Endothelial cell of umbilical vein (primary cell): Measurements from ENCODE around the gene CACNA2D2. TPM values are rescaled to one million over a fixed set of nuclear protein-coding genes. Genes with fewer than 3 reads are reported as not detected.

ENCODE experiments used
- BruUV-seq: library from RNA; stranded (reverse); fragments of 400-500 nt; replicated peaks from 2 replicates; lab custom pipeline; 2021; lab: Mats Ljungman, UMichigan
- CTCF ChIA-PET: fragments of 300-600, 350-600 bp; sonication (Branson Sonifier 250); formaldehyde crosslinking; loops from one replicate; lab custom pipeline; 2021; ENCODE audit warnings: antibody characterized with exemption, inconsistent platforms; lab: Charles Lee
- POLR2A ChIA-PET: fragments of 300-600, 350-600 bp; sonication (Branson Sonifier 250); formaldehyde crosslinking; loops from one replicate; lab custom pipeline; 2021; ENCODE audit warnings: antibody characterized with exemption, inconsistent platforms; lab: Charles Lee
- DNase-seq: peaks from one replicate; pipeline ENCODE4 v3.0.0-alpha.2; 2011; ENCODE audit warnings: low read depth, low spot score
- FAIRE-seq: peaks from 2 replicates; lab custom pipeline; 2011; peaks lifted over from hg19 to GRCh38; lab: Jason Lieb, UNC
- H2AFZ ChIP-seq: 2 replicates; pipeline ENCODE4 v1.6.0; 2012; ENCODE audit warnings: low read depth, low read length, control low read depth, inconsistent platforms
- H3K27ac ChIP-seq: 2 replicates; pipeline ENCODE4 v1.5.1; 2011; ENCODE audit warnings: low read depth, mild to moderate bottlenecking, control low read depth, low read length, moderate library complexity; ENCODE audit not compliant: insufficient read depth
- H3K27me3 ChIP-seq, 2 experiments: 2 replicates each; pipeline versions ENCODE4 v1.6.0 to v1.6.1; 2011; ENCODE audit warnings: low read length in 2 of 2, mixed read lengths in 1 of 2; ENCODE audit not compliant: control insufficient read depth in 2 of 2, insufficient read depth in 2 of 2
- H3K36me3 ChIP-seq, 2 experiments: 2 replicates in 1 of 2; 3 replicates in 1 of 2; pipeline ENCODE4 v1.5.1; 2011; ENCODE audit warnings: low read length in 2 of 2, mild to moderate bottlenecking in 1 of 2, moderate library complexity in 1 of 2; ENCODE audit not compliant: control insufficient read depth in 2 of 2, insufficient read depth in 2 of 2; ENCODE audit errors: extremely low read depth in 1 of 2
- H3K4me1 ChIP-seq: 3 replicates; pipeline ENCODE4 v1.5.1; 2011; ENCODE audit warnings: mild to moderate bottlenecking, low read length; ENCODE audit not compliant: control insufficient read depth, insufficient read depth; ENCODE audit errors: extremely low read depth
- H3K4me2 ChIP-seq: 2 replicates; pipeline ENCODE4 v1.6.1; 2011; ENCODE audit warnings: low read length, control low read depth, mixed read lengths; ENCODE audit not compliant: insufficient read depth
- H3K4me3 ChIP-seq, 3 experiments: fragments of 200-600 bp in 1 of 3; sonication (generic), shearing (Covaris generic) in 1 of 3; replicated peaks in 1 of 3; 2 replicates each; pipeline ENCODE4 v1.5.1; 2011 to 2016; ENCODE audit warnings: control low read depth in 3 of 3, low read length in 3 of 3, mild to moderate bottlenecking in 2 of 3, inconsistent platforms in 1 of 3, low read depth in 1 of 3, moderate library complexity in 1 of 3; ENCODE audit not compliant: insufficient read depth in 1 of 3
- H3K79me2 ChIP-seq: 2 replicates; pipeline ENCODE4 v1.6.0; 2012; ENCODE audit warnings: low read length, inconsistent platforms; ENCODE audit not compliant: control insufficient read depth, insufficient read depth
- H3K9ac ChIP-seq: replicated peaks from 2 replicates; pipeline ENCODE3; 2011; ENCODE audit warnings: low read length, control low read depth; ENCODE audit not compliant: insufficient read depth; ENCODE audit errors: extremely low read depth
- H3K9me1 ChIP-seq: replicated peaks from 3 replicates; pipeline ENCODE4 v1.6.0; 2011; ENCODE audit warnings: mild to moderate bottlenecking, low read length; ENCODE audit not compliant: control insufficient read depth, insufficient read depth; ENCODE audit errors: extremely low read depth
- H3K9me3 ChIP-seq: replicated peaks from 2 replicates; pipeline ENCODE4 v1.5.1; 2012; ENCODE audit warnings: low read length, inconsistent platforms; ENCODE audit not compliant: control insufficient read depth, insufficient read depth
- H4K20me1 ChIP-seq: replicated peaks from 2 replicates; pipeline ENCODE3; 2011; ENCODE audit warnings: mild to moderate bottlenecking, low read length; ENCODE audit not compliant: control insufficient read depth, insufficient read depth; ENCODE audit errors: extremely low read depth
- CTCF ChIP-seq, 2 donors: IDR thresholded peaks; 1 replicate in 1 of 2; 2 replicates in 1 of 2; pipeline ENCODE4 v1.5.1; 2011; ENCODE audit warnings: low read length in 2 of 2, mild to moderate bottlenecking in 2 of 2, moderate library complexity in 2 of 2, control low read depth in 1 of 2, inconsistent platforms in 1 of 2, low read depth in 1 of 2; ENCODE audit not compliant: insufficient read depth in 1 of 2; ENCODE audit errors: extremely low read depth in 1 of 2
- EZH2 ChIP-seq: IDR thresholded peaks from 2 replicates; pipeline ENCODE4 v1.6.1; 2012; ENCODE audit warnings: borderline replicate concordance, low read depth, mild to moderate bottlenecking, moderate library complexity, low read length, inconsistent platforms; ENCODE audit not compliant: severe bottlenecking
- FOS ChIP-seq: IDR thresholded peaks from 2 replicates; pipeline ENCODE4 v1.6.1; 2011; ENCODE audit warnings: mild to moderate bottlenecking, low read length, moderate library complexity, borderline replicate concordance; ENCODE audit not compliant: insufficient read depth
- JUN ChIP-seq: IDR thresholded peaks from 2 replicates; pipeline ENCODE4 v1.6.1; 2011; ENCODE audit warnings: borderline replicate concordance, low read depth; ENCODE audit not compliant: insufficient read length, insufficient read depth
- MAX ChIP-seq: IDR thresholded peaks from 2 replicates; pipeline ENCODE4 v1.6.1; 2011; ENCODE audit not compliant: insufficient read depth, insufficient read length
- MYC ChIP-seq: IDR thresholded peaks from one replicate; pipeline ENCODE4 v1.6.1; 2011; ENCODE audit warnings: mild to moderate bottlenecking, low read depth, low read length
- POLR2A ChIP-seq: IDR thresholded peaks from 2 replicates; pipeline ENCODE4 v1.6.1; 2012; ENCODE audit warnings: low read depth, mild to moderate bottlenecking, control low read depth, low read length
- POLR2AphosphoS5 ChIP-seq: IDR thresholded peaks from 2 replicates; pipeline ENCODE4 v1.6.1; 2012; ENCODE audit warnings: low read depth, mild to moderate bottlenecking, control low read depth, low read length, moderate library complexity; ENCODE audit not compliant: insufficient read depth
- dilution Hi-C: fragments of 300-500 bp; cut with MboI; formaldehyde crosslinking; loops from one replicate; pipeline ENCODE4 v1.15.0; 2019; ENCODE audit warnings: low sequenced_read_pairs; ENCODE audit not compliant: extremely low pct_ligation_motif_present
- intact Hi-C: fragments of 100-400 bp; cut with micrococcal nuclease; formaldehyde crosslinking; loops from one replicate; pipeline ENCODE4 v1.10.0; 2022
- polyA plus RNA-seq, 4 experiments: library from polyadenylated mRNA; depleted of rRNA in 3 of 4; stranded (reverse) in 3 of 4; unstranded in 1 of 4; fragments of >200 nt; gene quantifications; 2 replicates each; pipeline versions ENCODE4 v1.2.1 to v1.2.3, GENCODE V29; 2011 to 2012; ENCODE audit warnings: missing spikeins in 1 of 4
- total RNA-seq: library from RNA; stranded (reverse); gene quantifications from 2 replicates; pipeline ENCODE4 v1.2.3, GENCODE V29; 2021

The CACNA2D2 gene
- total and polyA plus RNA-seq, 2 donors (not counting 3 experiments of a cell fraction or from before 2014, with no cell fraction given) = 0.15 TPM; not detected in 1

GRCh38 chr3:50381383-50381782 is 122.1 kb downstream of the CACNA2D2 start:
- no peaks in the 10 kb centered on the region for H4K20me1 ChIP-seq
- TF ChIP-seq POLR2A = no peak
- no peak for TF ChIP-seq FOS
- no peak for TF ChIP-seq MYC
- no peak for TF ChIP-seq MAX
- no peak for TF ChIP-seq POLR2AphosphoS5
- no peak for TF ChIP-seq EZH2
- no peak for TF ChIP-seq JUN
- TF ChIP-seq CTCF (IDR thresholded peaks at IDR 0.05; ENCODE audit: extremely low read depth in 1 of 2, insufficient read depth in 1 of 2, low read depth in 1 of 2, low read length in 2 of 2) = no peak
- CTCF ChIA-PET = interaction anchor here (1.3 kb wide), 1 partner anchor 161 kb away, joined by 6 read pairs; no protein-coding TSS in a partner anchor
- no peak overlapping the region for H3K9ac ChIP-seq
- no TSS peak for BruUV-seq
- FAIRE-seq (no peak), DNase-seq (no peak)
- H3K4me3 ChIP-seq = no peak overlapping the region
- intact Hi-C loops = no loop called here
- H3K27me3 ChIP-seq = no peaks in the 10 kb centered on the region
- H3K9me3 ChIP-seq = no peaks in the 10 kb centered on the region
- no peak overlapping the region for H3K27ac ChIP-seq
- no peaks in the 10 kb centered on the region for H3K4me1 ChIP-seq
- H3K36me3 ChIP-seq = no peaks in the 10 kb centered on the region
- no peaks in the 10 kb centered on the region for H3K79me2 ChIP-seq
- no peak overlapping the region for H2AFZ ChIP-seq
- H3K4me2 ChIP-seq = no peak overlapping the region
- dilution Hi-C loops = no loop called here
- POLR2A ChIA-PET = interaction anchor here (0.6 kb wide), 1 partner anchor 138 kb away, joined by 3 read pairs; no protein-coding TSS in a partner anchor
- no peaks in the 10 kb centered on the region for H3K9me1 ChIP-seq
